T47D (cell line): ENCODE results near the gene SNAPIN.

Source experiments
- DNase-seq, 2 experiments: peaks; one replicate each; pipeline versions ENCODE4 v3.0.0 to v3.0.0-alpha.2; 2011 to 2012; ENCODE audit warnings: low read depth in 1 of 2, low spot score in 1 of 2
- JUND ChIP-seq: IDR thresholded peaks from 2 replicates; pipeline ENCODE4 v1.6.1; 2012; ENCODE audit warnings: low read depth
- in situ Hi-C: cut with HindIII; loops from 2 replicates; pipeline ENCODE4 v1.10.0; 2016; ENCODE audit warnings: low sequenced_read_pairs, low pct_unique_long_range_greater_than_20kb

The SNAPIN gene

GRCh38 chr1:153698020-153698922, 39.8 kb downstream of the SNAPIN start:
- in situ Hi-C loops: no loop called here
- no peak for DNase-seq
- no peak for TF ChIP-seq JUND

GRCh38 chr1:153698923-153699714, 40.6 kb downstream of the SNAPIN start:
- in situ Hi-C loops: no loop called here
- no peak for TF ChIP-seq JUND
- no peak for DNase-seq

DNA sequence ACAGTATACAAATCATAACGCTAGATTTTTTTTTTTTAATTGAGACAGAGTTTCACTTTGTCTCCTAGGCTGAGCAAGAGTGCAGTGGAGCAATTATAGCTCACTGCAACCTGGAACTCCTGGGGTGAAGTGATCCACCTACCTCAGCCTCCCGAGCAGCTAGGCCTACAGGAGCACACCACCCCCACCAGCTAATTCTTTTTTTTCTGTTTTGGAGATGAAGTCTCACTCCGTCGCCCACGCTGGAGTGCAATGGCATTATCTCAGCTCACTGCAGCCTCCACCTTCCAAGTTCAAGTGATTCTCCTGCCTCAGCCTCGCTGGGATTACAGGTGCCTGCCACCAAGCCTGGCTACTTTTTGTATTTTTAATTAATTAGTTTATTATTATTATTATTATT, 41.3 kb downstream of the SNAPIN start:
- DNase-seq: no peak
- TF ChIP-seq JUND: no peak
- in situ Hi-C loops: no loop called here

DNA sequence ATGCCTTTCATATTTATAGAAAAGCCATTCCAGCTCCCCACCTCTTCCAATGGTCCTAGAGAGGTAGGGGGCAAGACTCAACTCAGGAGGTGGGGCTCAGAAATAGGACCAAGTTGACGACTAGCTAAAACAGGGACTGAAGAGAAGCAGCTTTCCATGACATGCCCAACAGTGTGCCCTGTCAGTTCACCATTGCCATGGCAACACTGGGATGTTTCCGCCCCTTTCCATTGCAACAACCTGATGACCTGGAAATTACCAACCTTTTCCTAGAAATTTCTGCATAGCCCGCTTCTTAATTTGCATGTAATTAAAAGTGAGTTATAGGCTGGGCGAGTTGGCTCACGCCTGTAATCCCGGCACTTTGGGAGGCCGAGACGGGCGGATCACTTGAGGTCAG, 47.0 kb downstream of the SNAPIN start:
- peak in 1 of 2 experiments; percentile 19 for DNase-seq
- no peak for TF ChIP-seq JUND
- in situ Hi-C loops: no loop called here

DNA sequence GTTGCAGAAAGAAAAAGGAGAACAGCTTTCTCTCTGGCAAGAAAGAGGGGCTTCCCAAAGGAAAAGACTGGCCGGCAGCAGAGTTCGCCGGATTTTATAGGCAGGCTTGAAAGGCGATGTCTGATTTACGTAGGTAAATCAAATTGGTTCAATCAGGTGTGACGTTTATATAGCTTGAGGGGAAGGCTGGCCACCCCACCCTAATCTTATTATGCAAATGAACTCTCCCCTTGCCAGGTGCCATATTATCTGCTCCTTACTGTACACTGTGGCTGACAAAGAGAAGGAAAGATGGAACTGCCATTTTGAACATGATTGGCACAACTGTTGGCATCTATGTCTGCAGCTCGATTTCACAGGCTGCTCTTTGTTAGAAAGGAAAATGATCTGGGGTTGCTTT, 52.5 kb downstream of the SNAPIN start:
- no peak for TF ChIP-seq JUND
- DNase-seq: no peak
- in situ Hi-C loops: no loop called here
